ENCODE measurements around the gene PRPSAP1. TPM values are rescaled to one million over a fixed set of nuclear protein-coding genes. Genes with fewer than 3 reads are reported as not detected.

Gene PRPSAP1
- total and polyA plus RNA-seq, 2 of the 8 experiments (the other 6 are each of a cell fraction or from before 2014, with no cell fraction given), result 32.0 to 54.2 TPM

DNA sequence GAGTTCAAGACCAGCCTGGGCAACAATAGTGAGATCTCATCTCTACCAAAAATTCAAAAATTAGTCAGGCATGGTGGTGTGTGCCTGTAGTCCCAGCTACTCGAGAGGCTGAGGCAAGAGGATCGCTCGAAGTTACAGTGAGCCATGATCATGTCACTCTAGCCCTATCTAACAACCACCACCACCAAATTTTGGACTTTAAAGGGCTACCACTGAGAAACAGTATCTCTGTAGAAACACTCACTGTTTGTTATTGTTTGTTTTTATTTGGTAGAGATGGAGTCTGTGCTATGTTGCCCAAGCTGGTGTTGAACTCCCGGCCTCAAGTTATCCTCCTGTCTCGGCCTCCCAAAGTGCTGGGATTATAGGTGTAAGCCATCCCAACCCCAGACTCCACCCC, 89.8 kb downstream of the PRPSAP1 start:
- Histone ChIP-seq H3K79me2 (ENCODE audit: control insufficient read depth in 1 of 2, insufficient read depth in 2 of 2, low read length in 2 of 2) (peaks cover 3 to 17% of the 10 kb centered on the region in 2 experiments; a peak in 3 of 4 replicates), H3K23me2 (ENCODE audit: low read depth, low read length) (no peaks in the 10 kb centered on the region), H2BK15ac (ENCODE audit: low read length) (no peak overlapping the region), H4K20me1 (replicated peaks in 1 of 2; ENCODE audit: control insufficient read depth in 1 of 2, insufficient read depth in 2 of 2, low read length in 2 of 2) (no peaks in the 10 kb centered on the region), H4K8ac (ENCODE audit: extremely low read depth, insufficient read depth, low read length) (no peak overlapping the region), H3K36me3 (ENCODE audit: control insufficient read depth in 2 of 4, insufficient read depth in 4 of 4, low read length in 3 of 4) (no peaks in the 10 kb centered on the region), H3K18ac (ENCODE audit: extremely low read depth, low read length) (no peak overlapping the region), H2BK5ac (ENCODE audit: low read depth, low read length) (no peak overlapping the region), H4K5ac (ENCODE audit: insufficient read length, low read depth, low read length) (no peak overlapping the region), H3K27ac (ENCODE audit: low read depth, low read length) (no peak overlapping the region), H3K9me3 (ENCODE audit: insufficient read depth in 2 of 2, low read depth in 1 of 2, low read length in 1 of 2) (no peaks in the 10 kb centered on the region), H3K4me2 (ENCODE audit: insufficient read depth in 1 of 2, low read depth in 2 of 2, low read length in 2 of 2) (no peak overlapping the region; a peak in 1 of 4 replicates), H3K27me3 (replicated peaks in 1 of 4; ENCODE audit: control insufficient read depth in 3 of 4, extremely low read depth in 1 of 4, insufficient read depth in 3 of 4, low read length in 3 of 4) (no peaks in the 10 kb centered on the region; a peak in 1 of 7 replicates), H2BK12ac (ENCODE audit: low read depth, low read length) (0 out of 2 replicates have a peak overlapping the region, but pooled peaks have one; percentile 22), H3K79me1 (ENCODE audit: low read depth, low read length) (peaks cover 2% of the 10 kb centered on the region; the same call in 1 of the 2 replicates), H3K56ac (replicated peaks; ENCODE audit: insufficient read length, low read depth, low read length) (no peak overlapping the region), H3K14ac (ENCODE audit: insufficient read length) (no peak overlapping the region), H2BK20ac (ENCODE audit: low read length) (no peak overlapping the region), H3K4ac (replicated peaks; ENCODE audit: insufficient read length, low read depth, low read length) (no peak overlapping the region), H2BK120ac (replicated peaks; ENCODE audit: low read depth, low read length) (no peak overlapping the region), H3K23ac (ENCODE audit: insufficient read length) (no peak overlapping the region), H2AK5ac (ENCODE audit: low read depth, low read length) (no peak overlapping the region), H3K9ac (replicated peaks in 1 of 4; ENCODE audit: extremely low read depth in 1 of 4, low read depth in 3 of 4, low read length in 3 of 4) (no peak overlapping the region), H4K91ac (replicated peaks; ENCODE audit: insufficient read length, low read length) (no peak overlapping the region), H3K4me3 (ENCODE audit: extremely low read depth in 1 of 4, insufficient read depth in 2 of 4, low read depth in 3 of 4, low read length in 4 of 4) (no peak overlapping the region), H2AFZ (ENCODE audit: low read length) (no peak overlapping the region), H3K4me1 (replicated peaks in 1 of 4; ENCODE audit: control insufficient read depth in 3 of 4, insufficient read depth in 4 of 4, low read length in 3 of 4) (peaks cover 2 to 7% (median 4%) of the 10 kb centered on the region in 4 experiments; a peak in 6 of 7 replicates)
- POLR2A ChIA-PET (ENCODE audit: partially characterized antibody), result interaction anchor here (1.2 to 1.6 kb wide), 5 partner anchors 11 to 126 kb away, joined by 3 to 4 read pairs (median 3); no protein-coding TSS in a partner anchor
- 94% methylated on average over 5 of the region's 5 CpGs; no CpG with 5 or more reads in 1 of the 2 experiments for WGBS, 2 experiments (ENCODE audit: extremely low coverage in 1 of 2, insufficient coverage in 1 of 2, insufficient read length in 1 of 2, insufficient replicate concordance in 2 of 2, low coverage in 1 of 2, low lambda C conversion rate in 2 of 2, missing lambda C conversion rate in 1 of 2)
- DNase-seq (ENCODE audit: low read depth in 1 of 2, low spot score in 2 of 2) (no peak), FAIRE-seq (no peak)
- CTCF ChIA-PET (ENCODE audit: partially characterized antibody), result interaction anchor here (0.7 to 4.4 kb wide), 8 partner anchors 10 to 185 kb away, joined by 3 to 35 read pairs (median 4); no protein-coding TSS in a partner anchor
- TF ChIP-seq ASH2L (IDR thresholded peaks at IDR 0.05; ENCODE audit: low read length), result no peak
- no peak for TF ChIP-seq POLR2A (IDR thresholded peaks at IDR 0.05; ENCODE audit: control extremely low read depth in 1 of 2, low read depth in 2 of 2, low read length in 2 of 2)
- TF ChIP-seq CTBP2 (IDR thresholded peaks at IDR 0.05; ENCODE audit: borderline replicate concordance, insufficient read depth, insufficient read length, low read length), result no peak
- TF ChIP-seq GTF2F1 (IDR thresholded peaks at IDR 0.05; ENCODE audit: borderline replicate concordance, low read depth, low read length), result no peak
- TF ChIP-seq POU5F1 (IDR thresholded peaks at IDR 0.05; ENCODE audit: low read depth, low read length), result no peak
- TF ChIP-seq SIRT6 (IDR thresholded peaks at IDR 0.05; ENCODE audit: low read length), result no peak
- TF ChIP-seq SP1 (IDR thresholded peaks at IDR 0.05; ENCODE audit: low read depth, low read length), result no peak
- no peak for TF ChIP-seq CREB1 (IDR thresholded peaks at IDR 0.05)
- TF ChIP-seq TAF1 (IDR thresholded peaks at IDR 0.05; ENCODE audit: low read depth, low read length), result no peak
- TF ChIP-seq, protein P1, sequence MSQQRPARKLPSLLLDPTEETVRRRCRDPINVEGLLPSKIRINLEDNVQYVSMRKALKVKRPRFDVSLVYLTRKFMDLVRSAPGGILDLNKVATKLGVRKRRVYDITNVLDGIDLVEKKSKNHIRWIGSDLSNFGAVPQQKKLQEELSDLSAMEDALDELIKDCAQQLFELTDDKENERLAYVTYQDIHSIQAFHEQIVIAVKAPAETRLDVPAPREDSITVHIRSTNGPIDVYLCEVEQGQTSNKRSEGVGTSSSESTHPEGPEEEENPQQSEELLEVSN (IDR thresholded peaks at IDR 0.05), result no peak
- no peak for TF ChIP-seq CHD2 (IDR thresholded peaks at IDR 0.05; ENCODE audit: low read length)
- TF ChIP-seq JUN (IDR thresholded peaks at IDR 0.05; ENCODE audit: low read depth, low read length), result no peak
- no peak for TF ChIP-seq NANOG (IDR thresholded peaks at IDR 0.05; ENCODE audit: insufficient read depth, low read depth, low read length, poor library complexity, severe bottlenecking)
- TF ChIP-seq CEBPB (IDR thresholded peaks at IDR 0.05; ENCODE audit: low read depth, low read length), result no peak
- TF ChIP-seq EP300 (IDR thresholded peaks at IDR 0.05; ENCODE audit: borderline replicate concordance in 1 of 2, low read depth in 2 of 2, low read length in 2 of 2), result no peak
